Endothelial cell of umbilical vein (primary cell): ENCODE results near the gene HSPG2. TPM values are rescaled to one million over a fixed set of nuclear protein-coding genes. Genes with fewer than 3 reads are reported as not detected.

ENCODE experiments used
- BruUV-seq: library from RNA; stranded (reverse); fragments of 400-500 nt; replicated peaks from 2 replicates; lab custom pipeline; 2021; lab: Mats Ljungman, UMichigan
- CTCF ChIA-PET: fragments of 300-600, 350-600 bp; sonication (Branson Sonifier 250); formaldehyde crosslinking; loops from one replicate; lab custom pipeline; 2021; ENCODE audit warnings: antibody characterized with exemption, inconsistent platforms; lab: Charles Lee
- POLR2A ChIA-PET: fragments of 300-600, 350-600 bp; sonication (Branson Sonifier 250); formaldehyde crosslinking; loops from one replicate; lab custom pipeline; 2021; ENCODE audit warnings: antibody characterized with exemption, inconsistent platforms; lab: Charles Lee
- DNase-seq: peaks from one replicate; pipeline ENCODE4 v3.0.0-alpha.2; 2011; ENCODE audit warnings: low read depth, low spot score
- FAIRE-seq: peaks from 2 replicates; lab custom pipeline; 2011; peaks lifted over from hg19 to GRCh38; lab: Jason Lieb, UNC
- H2AFZ ChIP-seq: 2 replicates; pipeline ENCODE4 v1.6.0; 2012; ENCODE audit warnings: low read depth, low read length, control low read depth, inconsistent platforms
- H3K27ac ChIP-seq: 2 replicates; pipeline ENCODE4 v1.5.1; 2011; ENCODE audit warnings: low read depth, mild to moderate bottlenecking, control low read depth, low read length, moderate library complexity; ENCODE audit not compliant: insufficient read depth
- H3K27me3 ChIP-seq, 2 experiments: 2 replicates each; pipeline versions ENCODE4 v1.6.0 to v1.6.1; 2011; ENCODE audit warnings: low read length in 2 of 2, mixed read lengths in 1 of 2; ENCODE audit not compliant: control insufficient read depth in 2 of 2, insufficient read depth in 2 of 2
- H3K36me3 ChIP-seq, 2 experiments: 2 replicates in 1 of 2; 3 replicates in 1 of 2; pipeline ENCODE4 v1.5.1; 2011; ENCODE audit warnings: low read length in 2 of 2, mild to moderate bottlenecking in 1 of 2, moderate library complexity in 1 of 2; ENCODE audit not compliant: control insufficient read depth in 2 of 2, insufficient read depth in 2 of 2; ENCODE audit errors: extremely low read depth in 1 of 2
- H3K4me1 ChIP-seq: 3 replicates; pipeline ENCODE4 v1.5.1; 2011; ENCODE audit warnings: mild to moderate bottlenecking, low read length; ENCODE audit not compliant: control insufficient read depth, insufficient read depth; ENCODE audit errors: extremely low read depth
- H3K4me2 ChIP-seq: 2 replicates; pipeline ENCODE4 v1.6.1; 2011; ENCODE audit warnings: low read length, control low read depth, mixed read lengths; ENCODE audit not compliant: insufficient read depth
- H3K4me3 ChIP-seq, 3 experiments: fragments of 200-600 bp in 1 of 3; sonication (generic), shearing (Covaris generic) in 1 of 3; replicated peaks in 1 of 3; 2 replicates each; pipeline ENCODE4 v1.5.1; 2011 to 2016; ENCODE audit warnings: control low read depth in 3 of 3, low read length in 3 of 3, mild to moderate bottlenecking in 2 of 3, inconsistent platforms in 1 of 3, low read depth in 1 of 3, moderate library complexity in 1 of 3; ENCODE audit not compliant: insufficient read depth in 1 of 3
- H3K79me2 ChIP-seq: 2 replicates; pipeline ENCODE4 v1.6.0; 2012; ENCODE audit warnings: low read length, inconsistent platforms; ENCODE audit not compliant: control insufficient read depth, insufficient read depth
- H3K9ac ChIP-seq: replicated peaks from 2 replicates; pipeline ENCODE3; 2011; ENCODE audit warnings: low read length, control low read depth; ENCODE audit not compliant: insufficient read depth; ENCODE audit errors: extremely low read depth
- H3K9me1 ChIP-seq: replicated peaks from 3 replicates; pipeline ENCODE4 v1.6.0; 2011; ENCODE audit warnings: mild to moderate bottlenecking, low read length; ENCODE audit not compliant: control insufficient read depth, insufficient read depth; ENCODE audit errors: extremely low read depth
- H3K9me3 ChIP-seq: replicated peaks from 2 replicates; pipeline ENCODE4 v1.5.1; 2012; ENCODE audit warnings: low read length, inconsistent platforms; ENCODE audit not compliant: control insufficient read depth, insufficient read depth
- H4K20me1 ChIP-seq: replicated peaks from 2 replicates; pipeline ENCODE3; 2011; ENCODE audit warnings: mild to moderate bottlenecking, low read length; ENCODE audit not compliant: control insufficient read depth, insufficient read depth; ENCODE audit errors: extremely low read depth
- FOS ChIP-seq: IDR thresholded peaks from 2 replicates; pipeline ENCODE4 v1.6.1; 2011; ENCODE audit warnings: mild to moderate bottlenecking, low read length, moderate library complexity, borderline replicate concordance; ENCODE audit not compliant: insufficient read depth
- GATA2 ChIP-seq: IDR thresholded peaks from 2 replicates; pipeline ENCODE4 v1.7.0; 2011; ENCODE audit warnings: low read depth, mild to moderate bottlenecking, moderate library complexity, mixed read lengths, low read length; ENCODE audit not compliant: insufficient read length, insufficient read depth
- JUN ChIP-seq: IDR thresholded peaks from 2 replicates; pipeline ENCODE4 v1.6.1; 2011; ENCODE audit warnings: borderline replicate concordance, low read depth; ENCODE audit not compliant: insufficient read length, insufficient read depth
- POLR2A ChIP-seq: IDR thresholded peaks from 2 replicates; pipeline ENCODE4 v1.6.1; 2012; ENCODE audit warnings: low read depth, mild to moderate bottlenecking, control low read depth, low read length
- dilution Hi-C: fragments of 300-500 bp; cut with MboI; formaldehyde crosslinking; loops from one replicate; pipeline ENCODE4 v1.15.0; 2019; ENCODE audit warnings: low sequenced_read_pairs; ENCODE audit not compliant: extremely low pct_ligation_motif_present
- intact Hi-C: fragments of 100-400 bp; cut with micrococcal nuclease; formaldehyde crosslinking; loops from one replicate; pipeline ENCODE4 v1.10.0; 2022
- polyA plus RNA-seq, 4 experiments: library from polyadenylated mRNA; depleted of rRNA in 3 of 4; stranded (reverse) in 3 of 4; unstranded in 1 of 4; fragments of >200 nt; gene quantifications; 2 replicates each; pipeline versions ENCODE4 v1.2.1 to v1.2.3, GENCODE V29; 2011 to 2012; ENCODE audit warnings: missing spikeins in 1 of 4
- total RNA-seq: library from RNA; stranded (reverse); gene quantifications from 2 replicates; pipeline ENCODE4 v1.2.3, GENCODE V29; 2021
- TF ChIP-seq, protein P1 (sequence below), 2 donors: IDR thresholded peaks; 1 replicate in 1 of 2; 2 replicates in 1 of 2; pipeline ENCODE4 v1.5.1; 2011; ENCODE audit warnings: low read length in 2 of 2, mild to moderate bottlenecking in 2 of 2, moderate library complexity in 2 of 2, control low read depth in 1 of 2, inconsistent platforms in 1 of 2, low read depth in 1 of 2; ENCODE audit not compliant: insufficient read depth in 1 of 2; ENCODE audit errors: extremely low read depth in 1 of 2
- TF ChIP-seq, protein P2 (sequence below): IDR thresholded peaks from 2 replicates; pipeline ENCODE4 v1.6.1; 2011; ENCODE audit not compliant: insufficient read depth, insufficient read length

HSPG2 gene
- total and polyA plus RNA-seq, 2 donors (not counting 3 experiments of a cell fraction or from before 2014, with no cell fraction given), result 734 to 3,499 TPM

DNA sequence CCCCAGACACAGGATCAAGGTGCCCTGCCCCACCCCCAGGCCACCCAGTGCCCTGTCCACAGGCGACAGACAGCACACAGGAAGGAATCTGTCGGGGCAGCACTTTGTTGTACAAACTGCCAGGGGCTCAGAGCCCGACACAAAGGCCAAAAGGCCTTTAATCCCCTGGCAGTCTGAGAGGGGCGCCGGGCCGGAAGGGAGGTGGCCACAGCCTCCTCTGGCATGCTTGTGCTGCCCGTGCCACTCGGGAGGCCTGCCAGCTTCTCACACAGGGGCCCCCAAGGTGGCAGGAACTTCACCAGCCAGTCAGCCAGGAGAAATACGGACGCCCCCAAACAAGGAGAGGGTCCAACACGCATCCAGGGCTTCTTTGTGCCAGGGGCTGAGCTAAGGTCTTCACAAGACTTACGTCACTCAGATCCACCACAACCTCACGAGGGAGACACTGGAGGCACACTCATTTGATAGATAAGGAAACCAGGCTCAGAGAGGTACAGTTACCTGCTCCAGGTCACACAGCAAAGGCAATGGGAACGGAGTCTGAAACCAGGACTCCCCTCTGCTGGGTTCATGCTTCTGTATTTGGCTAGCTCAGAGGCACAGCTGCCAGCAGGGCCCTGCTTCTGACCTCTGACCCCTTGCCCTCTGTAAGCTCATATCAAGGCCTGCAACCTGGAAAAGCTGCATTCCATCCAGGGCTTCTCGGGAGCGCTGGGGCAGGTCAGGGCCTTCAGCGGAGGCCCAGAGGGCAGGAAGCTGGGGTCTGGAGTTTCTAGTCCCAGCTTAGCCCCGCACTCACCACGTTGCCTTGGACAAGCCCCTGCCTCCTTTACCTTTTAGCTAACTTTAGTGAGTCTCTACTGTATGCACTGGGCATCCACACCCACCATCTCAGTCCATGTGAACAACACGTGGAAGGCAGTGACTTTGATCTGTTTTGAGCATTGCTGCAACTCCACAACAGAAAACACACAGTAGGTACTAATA lies 34.8 kb downstream of the HSPG2 start:
- Histone ChIP-seq H3K27ac (peak overlapping the region; percentile 87), H3K9me3 (no peaks in the 10 kb centered on the region), H2AFZ (no peak overlapping the region), H3K4me3 (no peak overlapping the region), H3K36me3 (peaks cover 18 to 25% of the 10 kb centered on the region in 2 experiments), H3K4me1 (peaks cover 93% of the 10 kb centered on the region), H3K9ac (peak overlapping the region; percentile 58), H4K20me1 (no peaks in the 10 kb centered on the region), H3K27me3 (no peaks in the 10 kb centered on the region), H3K9me1 (no peaks in the 10 kb centered on the region), H3K79me2 (peaks cover 90% of the 10 kb centered on the region), H3K4me2 (peak overlapping the region; percentile 8)
- intact Hi-C loops, result no loop called here
- CTCF ChIA-PET, result interaction anchor here (4.0 to 4.2 kb wide), 2 partner anchors 37 to 61 kb away, joined by 11 to 18 read pairs; no protein-coding TSS in a partner anchor
- no TSS peak for BruUV-seq
- no peak for FAIRE-seq
- peak; percentile 56 for DNase-seq
- dilution Hi-C loops, result no loop called here
- no peak for TF ChIP-seq FOS
- no peak for TF ChIP-seq GATA2
- TF ChIP-seq, protein P1, sequence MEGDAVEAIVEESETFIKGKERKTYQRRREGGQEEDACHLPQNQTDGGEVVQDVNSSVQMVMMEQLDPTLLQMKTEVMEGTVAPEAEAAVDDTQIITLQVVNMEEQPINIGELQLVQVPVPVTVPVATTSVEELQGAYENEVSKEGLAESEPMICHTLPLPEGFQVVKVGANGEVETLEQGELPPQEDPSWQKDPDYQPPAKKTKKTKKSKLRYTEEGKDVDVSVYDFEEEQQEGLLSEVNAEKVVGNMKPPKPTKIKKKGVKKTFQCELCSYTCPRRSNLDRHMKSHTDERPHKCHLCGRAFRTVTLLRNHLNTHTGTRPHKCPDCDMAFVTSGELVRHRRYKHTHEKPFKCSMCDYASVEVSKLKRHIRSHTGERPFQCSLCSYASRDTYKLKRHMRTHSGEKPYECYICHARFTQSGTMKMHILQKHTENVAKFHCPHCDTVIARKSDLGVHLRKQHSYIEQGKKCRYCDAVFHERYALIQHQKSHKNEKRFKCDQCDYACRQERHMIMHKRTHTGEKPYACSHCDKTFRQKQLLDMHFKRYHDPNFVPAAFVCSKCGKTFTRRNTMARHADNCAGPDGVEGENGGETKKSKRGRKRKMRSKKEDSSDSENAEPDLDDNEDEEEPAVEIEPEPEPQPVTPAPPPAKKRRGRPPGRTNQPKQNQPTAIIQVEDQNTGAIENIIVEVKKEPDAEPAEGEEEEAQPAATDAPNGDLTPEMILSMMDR (IDR thresholded peaks at IDR 0.05; ENCODE audit: extremely low read depth in 1 of 2, insufficient read depth in 1 of 2, low read depth in 1 of 2, low read length in 2 of 2), result no peak
- TF ChIP-seq POLR2A, result peak; percentile 37
- TF ChIP-seq, protein P2, sequence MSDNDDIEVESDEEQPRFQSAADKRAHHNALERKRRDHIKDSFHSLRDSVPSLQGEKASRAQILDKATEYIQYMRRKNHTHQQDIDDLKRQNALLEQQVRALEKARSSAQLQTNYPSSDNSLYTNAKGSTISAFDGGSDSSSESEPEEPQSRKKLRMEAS, result no peak
- no peak for TF ChIP-seq JUN
- POLR2A ChIA-PET, result interaction anchor here (0.6 to 1.1 kb wide), 2 partner anchors 22 to 150 kb away, joined by 3 read pairs; partner anchors contain the start of gene CDC42
